OCI-LY3 (cell line): Measurements from ENCODE around the gene SSR4.

Experiments used
- CTCF ChIP-seq: fragments of 200-600, 300-600 bp; sonication (generic); IDR thresholded peaks from 2 replicates; pipeline ENCODE4 v1.5.1; 2014; ENCODE audit warnings: antibody characterized with exemption, low read length, low read depth
- EZH2phosphoT487 ChIP-seq: fragments of 200-600 bp; shearing (Covaris generic); IDR thresholded peaks from 2 replicates; pipeline ENCODE4 v1.6.1; 2018; ENCODE audit warnings: antibody characterized with exemption, mixed run types, low read depth

DNA sequence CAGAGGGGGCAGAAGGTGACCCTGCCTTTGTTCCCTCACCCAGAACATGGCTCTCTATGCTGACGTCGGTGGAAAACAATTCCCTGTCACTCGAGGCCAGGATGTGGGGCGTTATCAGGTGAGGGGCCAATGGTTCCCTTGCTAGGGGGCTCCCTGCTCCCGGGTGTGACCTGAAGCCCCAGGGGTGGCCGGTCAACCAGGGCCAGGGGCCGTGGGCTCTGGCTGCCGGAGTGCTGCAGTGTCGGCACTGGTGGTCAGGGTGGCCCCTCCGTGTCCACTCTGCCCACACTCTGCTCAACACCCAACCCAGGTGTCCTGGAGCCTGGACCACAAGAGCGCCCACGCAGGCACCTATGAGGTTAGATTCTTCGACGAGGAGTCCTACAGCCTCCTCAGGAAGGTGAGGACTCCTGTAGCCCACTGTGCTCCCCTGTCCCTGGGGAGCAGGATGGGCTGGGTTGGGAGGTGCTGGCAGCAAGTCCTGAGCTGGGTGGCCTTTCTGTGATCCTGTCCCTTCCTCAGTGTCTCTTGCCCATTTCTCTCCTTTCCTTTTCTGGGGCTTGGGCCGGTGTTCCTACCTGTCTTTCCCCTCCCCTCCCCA lies 3.0 kb downstream of the SSR4 start:
- TF ChIP-seq CTCF (no peak), EZH2phosphoT487 (no peak)
